Inflammatory macrophage (primary cell): Measurements from ENCODE around the gene SPATA31D3.
"Not testable (repeated sequence)": the region's sequence is repeated elsewhere in the genome, so short reads cannot be mapped to it uniquely, and the experiment has no call there.

Experiments used
- DNase-seq, 2 donors: peaks; one replicate each; pipeline ENCODE4 v3.0.0-alpha.2; 2020 to 2022

SPATA31D3 gene

GRCh38 chr9:81980568-81980967 is 37.3 kb downstream of the SPATA31D3 start:
- no peak for DNase-seq

GRCh38 chr9:81981883-81982282 is 38.6 kb downstream of the SPATA31D3 start:
- DNase-seq: no peak

GRCh38 chr9:81984928-81985327 is 41.6 kb downstream of the SPATA31D3 start:
- no peak for DNase-seq

- DNase-seq: no peak
These were observed 42.8 kb downstream of the SPATA31D3 start for GRCh38 chr9:81986051-81986450.

GRCh38 chr9:81988472-81988871 is 45.2 kb downstream of the SPATA31D3 start, which contains the start of gene SPATA31D1:
Gene SPATA31D1, plus strand, starts transcription at chr9:81988772. Its CDS starts 47 bp downstream, at chr9:81988819.
- DNase-seq: not testable (repeated sequence)

- no peak for DNase-seq
These were observed 46.4 kb downstream of the SPATA31D3 start for GRCh38 chr9:81989700-81990099.

- no peak for DNase-seq
These were observed 50.4 kb downstream of the SPATA31D3 start for GRCh38 chr9:81993656-81994055.
